Breast epithelium (tissue), 3 donors: Measurements from ENCODE around the gene KISS1.

Experiments used
- POLR2AphosphoS5 ChIP-seq, 3 donors: sonication (generic); formaldehyde crosslinking; IDR thresholded peaks; one replicate each; pipeline ENCODE4 v1.6.1; 2017; ENCODE audit warnings: antibody characterized with exemption in 3 of 3
- TF ChIP-seq, protein P1 (sequence below), 3 donors: fragments of 450-650 bp; IDR thresholded peaks; one replicate each; pipeline ENCODE4 v1.5.1; 2016 to 2017; ENCODE audit warnings: antibody characterized with exemption in 3 of 3, mild to moderate bottlenecking in 3 of 3, moderate library complexity in 3 of 3

DNA sequence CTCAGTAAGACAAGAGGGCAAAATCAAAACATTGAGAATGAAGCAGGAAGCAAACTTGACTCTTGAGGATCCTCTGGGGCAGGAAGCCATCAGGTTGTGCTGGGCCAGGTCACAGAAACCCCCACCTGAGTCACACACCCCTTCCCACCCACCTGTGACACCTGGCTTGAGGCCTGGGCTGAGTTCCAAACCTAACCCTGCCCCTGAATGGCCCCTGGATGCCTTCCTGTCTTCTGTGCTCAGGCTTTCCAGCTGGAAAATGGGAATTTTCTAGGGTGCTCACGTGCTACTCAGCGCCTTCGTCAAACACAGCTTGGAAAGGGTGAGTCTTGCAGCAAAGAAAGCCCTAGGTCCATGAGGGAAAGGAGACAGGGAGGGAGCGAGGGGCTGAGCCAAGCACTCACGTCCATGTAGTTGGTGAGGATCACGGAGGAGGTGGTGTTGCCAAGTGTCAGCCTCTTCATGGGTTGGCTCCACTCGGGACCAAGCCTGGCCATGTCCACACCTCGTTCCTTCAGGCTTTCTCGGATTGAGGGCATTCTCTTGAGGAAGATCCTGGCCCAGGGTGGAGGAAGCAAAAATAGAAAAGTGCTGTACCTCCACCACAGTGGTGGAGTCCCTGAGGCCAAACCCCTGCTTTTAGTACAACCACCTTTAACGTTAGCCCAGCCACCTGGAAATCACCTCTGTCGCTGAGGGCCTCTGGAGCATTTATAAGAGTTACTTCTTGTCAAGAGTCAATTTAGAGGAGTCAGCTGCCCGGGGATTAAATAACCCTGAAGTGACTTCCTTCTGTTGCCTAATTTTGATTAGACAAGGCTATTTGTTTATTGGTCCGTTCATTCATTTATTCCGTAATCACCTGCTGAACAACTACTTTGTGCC, 34.4 kb downstream of the KISS1 start:
- TF ChIP-seq, protein P1, sequence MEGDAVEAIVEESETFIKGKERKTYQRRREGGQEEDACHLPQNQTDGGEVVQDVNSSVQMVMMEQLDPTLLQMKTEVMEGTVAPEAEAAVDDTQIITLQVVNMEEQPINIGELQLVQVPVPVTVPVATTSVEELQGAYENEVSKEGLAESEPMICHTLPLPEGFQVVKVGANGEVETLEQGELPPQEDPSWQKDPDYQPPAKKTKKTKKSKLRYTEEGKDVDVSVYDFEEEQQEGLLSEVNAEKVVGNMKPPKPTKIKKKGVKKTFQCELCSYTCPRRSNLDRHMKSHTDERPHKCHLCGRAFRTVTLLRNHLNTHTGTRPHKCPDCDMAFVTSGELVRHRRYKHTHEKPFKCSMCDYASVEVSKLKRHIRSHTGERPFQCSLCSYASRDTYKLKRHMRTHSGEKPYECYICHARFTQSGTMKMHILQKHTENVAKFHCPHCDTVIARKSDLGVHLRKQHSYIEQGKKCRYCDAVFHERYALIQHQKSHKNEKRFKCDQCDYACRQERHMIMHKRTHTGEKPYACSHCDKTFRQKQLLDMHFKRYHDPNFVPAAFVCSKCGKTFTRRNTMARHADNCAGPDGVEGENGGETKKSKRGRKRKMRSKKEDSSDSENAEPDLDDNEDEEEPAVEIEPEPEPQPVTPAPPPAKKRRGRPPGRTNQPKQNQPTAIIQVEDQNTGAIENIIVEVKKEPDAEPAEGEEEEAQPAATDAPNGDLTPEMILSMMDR (IDR thresholded peaks at IDR 0.05), result no peak
- no peak for TF ChIP-seq POLR2AphosphoS5 (IDR thresholded peaks at IDR 0.05)
